Measurements from ENCODE around the gene STING1. TPM values are rescaled to one million over a fixed set of nuclear protein-coding genes. Genes with fewer than 3 reads are reported as not detected.
"Not testable (repeated sequence)": the region's sequence is repeated elsewhere in the genome, so short reads cannot be mapped to it uniquely, and the experiment has no call there.

The STING1 gene
- total and polyA plus RNA-seq, 2 of the 13 experiments (the other 11 are each of a cell fraction or from before 2014, with no cell fraction given), result 1.3 to 4.4 TPM

DNA sequence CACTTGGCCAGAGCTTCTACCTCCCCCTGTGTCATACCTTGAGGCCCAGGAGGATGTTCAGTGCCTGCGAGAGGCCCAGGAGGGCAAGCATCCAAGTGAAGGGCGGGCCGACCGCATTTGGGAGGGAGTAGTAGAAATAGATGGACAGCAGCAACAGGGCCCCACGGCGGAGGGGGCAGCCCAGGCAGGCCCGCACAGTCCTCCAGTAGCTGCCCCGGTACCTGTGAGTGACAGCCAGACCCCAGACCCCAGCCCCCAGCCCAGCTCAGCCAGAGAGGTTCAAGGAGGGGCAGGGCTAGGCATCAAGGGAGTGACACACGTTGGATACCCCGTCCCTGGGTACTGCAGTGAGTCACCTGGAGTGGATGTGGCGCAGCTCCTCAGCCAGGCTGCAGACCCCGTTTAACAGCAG lies 1.4 kb downstream of the STING1 start (continued):
- no peak for TF ChIP-seq IKZF4 (CRISPR knock-in tag; IDR thresholded peaks at IDR 0.05; ENCODE audit: borderline replicate concordance, low read depth, not compliant biosample characterization)

DNA sequence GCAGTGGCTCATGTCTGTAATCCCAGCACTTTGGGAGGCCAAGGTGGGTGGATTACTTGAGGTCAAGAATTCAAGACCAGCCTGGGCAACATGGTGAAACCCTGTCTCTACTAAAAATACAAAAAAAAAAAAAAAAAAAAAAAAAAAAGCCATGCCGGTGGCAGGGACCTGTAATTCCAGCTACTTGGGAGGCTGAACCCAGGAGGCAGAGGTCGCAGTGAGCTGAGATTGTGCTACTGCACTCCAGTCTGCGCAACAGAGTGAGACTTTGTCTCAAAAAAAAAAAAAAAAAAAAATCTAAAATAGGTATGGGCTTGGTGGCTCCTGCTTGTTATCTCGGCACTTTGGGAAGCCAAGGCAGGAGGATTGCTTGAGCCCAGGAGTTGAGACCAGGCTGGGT lies 2.8 kb downstream of the STING1 start:
- H3K36me3 ChIP-seq (replicated peaks in 1 of 2; ENCODE audit: control insufficient read depth in 1 of 2, insufficient read depth in 2 of 2, low read length in 2 of 2); H3K27me3 ChIP-seq (ENCODE audit: control insufficient read depth in 1 of 2, insufficient read depth in 2 of 2, low read length in 2 of 2); H3K4me2 ChIP-seq (ENCODE audit: low read depth, low read length); H2AFZ ChIP-seq (ENCODE audit: low read length); DNase-seq (ENCODE audit: low spot score); H3K27ac ChIP-seq (ENCODE audit: extremely low read length, insufficient read depth, low read length); CTCF ChIA-PET (ENCODE audit: low intra/inter-chr PET ratio, low total read pairs); H3K9me3 ChIP-seq (ENCODE audit: low read length); H4K20me1 ChIP-seq (ENCODE audit: insufficient read depth, low read length); BruUV-seq (replicated peaks); H3K79me2 ChIP-seq (ENCODE audit: insufficient read depth, low read length); in situ Hi-C loops (cut with HindIII; ENCODE audit: extremely low pct_ligation_motif_present, low pct_unique_long_range_greater_than_20kb); ATAC-seq; POLR2A ChIA-PET; H3K9ac ChIP-seq (ENCODE audit: insufficient read depth, low read depth, low read length); H3K4me3 ChIP-seq (replicated peaks in 1 of 3; ENCODE audit: insufficient read depth in 1 of 3, low read depth in 2 of 3, low read length in 3 of 3); intact Hi-C loops (cut with micrococcal nuclease; ENCODE audit: unreplicated experiment); FAIRE-seq: not testable (repeated sequence)
- H3K4me1 ChIP-seq (ENCODE audit: insufficient read depth, low read length), result peaks cover 19% of the 10 kb centered on the region
- 90% methylated on average over 4 of the region's 4 CpGs for WGBS (ENCODE audit: low lambda C conversion rate)

DNA sequence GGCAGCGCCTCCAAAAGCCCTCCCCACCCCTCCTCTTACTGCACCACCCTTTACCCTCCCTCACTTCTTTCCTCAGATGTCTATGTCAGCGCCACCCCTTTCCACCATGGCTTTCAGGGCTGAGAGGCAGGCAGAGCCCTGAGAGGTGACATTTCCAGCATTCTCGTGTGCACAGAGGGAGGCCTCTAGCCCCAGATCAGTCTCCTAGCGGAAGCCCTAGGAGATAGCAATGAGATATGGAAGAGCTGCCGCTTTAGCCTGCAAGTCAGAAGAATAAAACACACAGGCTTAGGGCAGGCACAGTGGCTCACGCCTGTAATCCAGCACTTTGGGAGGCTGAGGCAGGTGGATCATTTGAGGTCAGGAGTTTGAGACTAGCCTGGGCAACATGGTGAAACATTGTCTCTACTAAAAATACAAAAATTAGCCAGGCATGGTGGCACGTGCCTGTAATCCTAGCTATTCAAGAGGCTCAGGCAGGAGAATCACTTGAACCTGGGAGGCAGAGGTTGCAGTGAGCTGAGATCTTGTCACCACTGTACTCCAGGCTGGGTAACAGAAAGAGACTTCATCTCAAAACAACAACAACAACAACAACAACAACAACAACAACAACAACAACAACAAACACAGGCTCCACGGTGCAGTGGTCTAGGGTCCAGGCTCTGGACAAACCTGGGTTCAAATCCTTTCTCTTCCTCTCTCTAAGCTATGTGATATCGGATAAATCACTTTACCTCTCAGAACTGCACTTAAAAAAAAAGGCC lies 3.7 kb downstream of the STING1 start:
- H3K9me3 ChIP-seq (ENCODE audit: low read length); DNase-seq (ENCODE audit: low spot score); intact Hi-C loops (cut with micrococcal nuclease; ENCODE audit: unreplicated experiment); in situ Hi-C loops (cut with HindIII; ENCODE audit: extremely low pct_ligation_motif_present, low pct_unique_long_range_greater_than_20kb); H3K9ac ChIP-seq (ENCODE audit: insufficient read depth, low read depth, low read length); H3K36me3 ChIP-seq (replicated peaks in 1 of 2; ENCODE audit: control insufficient read depth in 1 of 2, insufficient read depth in 2 of 2, low read length in 2 of 2); BruUV-seq (replicated peaks); H3K27me3 ChIP-seq (ENCODE audit: control insufficient read depth in 1 of 2, insufficient read depth in 2 of 2, low read length in 2 of 2); FAIRE-seq; H3K79me2 ChIP-seq (ENCODE audit: insufficient read depth, low read length); H3K4me2 ChIP-seq (ENCODE audit: low read depth, low read length); CTCF ChIA-PET (ENCODE audit: low intra/inter-chr PET ratio, low total read pairs); H3K27ac ChIP-seq (ENCODE audit: extremely low read length, insufficient read depth, low read length); H4K20me1 ChIP-seq (ENCODE audit: insufficient read depth, low read length); H2AFZ ChIP-seq (ENCODE audit: low read length); H3K4me3 ChIP-seq (replicated peaks in 1 of 3; ENCODE audit: insufficient read depth in 1 of 3, low read depth in 2 of 3, low read length in 3 of 3); TF ChIP-seq FOXP1 (CRISPR knock-in tag; IDR thresholded peaks at IDR 0.05): not testable (repeated sequence)
- ATAC-seq, result peak; percentile 16; the same call in 1 of the 3 replicates
- 65% methylated on average over 9 of the region's 9 CpGs for WGBS (ENCODE audit: low lambda C conversion rate)
- POLR2A ChIA-PET, result interaction anchor here (1.3 kb wide), 1 partner anchor 24 kb away, joined by 3 read pairs; no protein-coding TSS in a partner anchor
- peak; percentile 91 for TF ChIP-seq FOXP1 (IDR thresholded peaks at IDR 0.05)
- peaks cover 19% of the 10 kb centered on the region for H3K4me1 ChIP-seq (ENCODE audit: insufficient read depth, low read length)

All from HepG2 (cell line).